Panc1 (cell line): ENCODE results near the gene DCUN1D3. TPM values are rescaled to one million over a fixed set of nuclear protein-coding genes. Genes with fewer than 3 reads are reported as not detected.

Source experiments
- ATAC-seq: fragments of 200-7000 bp; cut with Tn5 transposase; 2 replicates; pipeline ENCODE4 v1.9.1; 2020; ENCODE audit warnings: mild to moderate bottlenecking, moderate library complexity
- BruUV-seq: library from RNA; stranded (reverse); fragments of 400-500 nt; replicated peaks from 2 replicates; lab custom pipeline; 2021; lab: Mats Ljungman, UMichigan
- CTCF ChIA-PET: fragments of 300-600 bp; sonication (Branson Sonifier 250); formaldehyde crosslinking; loops from one replicate; lab custom pipeline; 2022; ENCODE audit warnings: antibody characterized with exemption; lab: Charles Lee
- POLR2A ChIA-PET: fragments of 300-600 bp; sonication (Branson Sonifier 250); formaldehyde crosslinking; loops from one replicate; lab custom pipeline; 2022; ENCODE audit warnings: antibody characterized with exemption; lab: Charles Lee
- DNase-seq: peaks from one replicate; pipeline ENCODE4 v3.0.0-alpha.2; 2010; ENCODE audit warnings: low read depth, low spot score
- H3K27ac ChIP-seq: 2 replicates; pipeline ENCODE4 v1.5.1; 2011; ENCODE audit warnings: mild to moderate bottlenecking, low read length, inconsistent platforms
- H3K27me3 ChIP-seq: fragments of 200-500 bp; sonication (Bioruptor generic); 2 replicates; pipeline ENCODE4 v1.6.0; 2014; ENCODE audit warnings: low read length, inconsistent platforms; ENCODE audit not compliant: control insufficient read depth, insufficient read depth
- H3K36me3 ChIP-seq: fragments of 200-500 bp; sonication (Bioruptor generic); 2 replicates; pipeline ENCODE4 v1.5.1; 2014; ENCODE audit warnings: inconsistent platforms, mild to moderate bottlenecking, low read length, moderate library complexity; ENCODE audit not compliant: control insufficient read depth, insufficient read depth
- H3K4me1 ChIP-seq: 2 replicates; pipeline ENCODE4 v1.5.1; 2011; ENCODE audit warnings: inconsistent platforms, mild to moderate bottlenecking, low read length, moderate library complexity; ENCODE audit not compliant: control insufficient read depth, insufficient read depth
- H3K4me3 ChIP-seq, 2 experiments: 2 replicates each; pipeline ENCODE4 v1.5.1; 2011 to 2012; ENCODE audit warnings: low read depth in 2 of 2, low read length in 2 of 2, mild to moderate bottlenecking in 2 of 2, inconsistent platforms in 1 of 2, moderate library complexity in 1 of 2
- H3K9me3 ChIP-seq: fragments of 200-500 bp; sonication (Bioruptor generic); 2 replicates; pipeline ENCODE4 v1.5.1; 2014; ENCODE audit warnings: low read depth, mild to moderate bottlenecking, inconsistent platforms, low read length, moderate library complexity; ENCODE audit not compliant: control insufficient read depth, insufficient read depth
- CTCF ChIP-seq: fragments of 450-650 bp; IDR thresholded peaks from 2 replicates; pipeline ENCODE4 v1.5.1; 2017; ENCODE audit warnings: mild to moderate bottlenecking
- POLR2AphosphoS5 ChIP-seq: IDR thresholded peaks from 2 replicates; pipeline ENCODE4 v1.6.1; 2012; ENCODE audit warnings: mild to moderate bottlenecking, low read depth, low read length, moderate library complexity
- REST ChIP-seq, 2 experiments: IDR thresholded peaks; 2 replicates each; pipeline ENCODE4 v1.6.1; 2011 to 2012; ENCODE audit warnings: low read depth in 2 of 2, control low read depth in 1 of 2, low read length in 1 of 2, mild to moderate bottlenecking in 1 of 2, moderate library complexity in 1 of 2; ENCODE audit not compliant: insufficient read depth in 1 of 2
- SIN3A ChIP-seq: IDR thresholded peaks from 2 replicates; pipeline ENCODE4 v1.6.1; 2012; ENCODE audit warnings: low read depth, mild to moderate bottlenecking, low read length, moderate library complexity, borderline replicate concordance; ENCODE audit not compliant: insufficient read depth
- TCF7L2 ChIP-seq: IDR thresholded peaks from 2 replicates; pipeline ENCODE4 v1.6.1; 2011; ENCODE audit warnings: mild to moderate bottlenecking, low read depth, low read length, inconsistent platforms
- in situ Hi-C: cut with HindIII; loops from 2 replicates; pipeline ENCODE4 v1.10.0; 2016; ENCODE audit warnings: low sequenced_read_pairs, low pct_unique_long_range_greater_than_20kb
- intact Hi-C: fragments of 100-400 bp; cut with micrococcal nuclease; formaldehyde crosslinking; loops from one replicate; pipeline ENCODE4 v1.10.0; 2022; ENCODE audit not compliant: unreplicated experiment
- total RNA-seq: library from RNA; stranded (reverse); gene quantifications from one replicate; pipeline ENCODE4 v1.2.1, GENCODE V29; 2021; ENCODE audit not compliant: unreplicated experiment

Gene DCUN1D3
- total RNA-seq, 1 experiment from 2014 or later: 23.5 TPM

DNA sequence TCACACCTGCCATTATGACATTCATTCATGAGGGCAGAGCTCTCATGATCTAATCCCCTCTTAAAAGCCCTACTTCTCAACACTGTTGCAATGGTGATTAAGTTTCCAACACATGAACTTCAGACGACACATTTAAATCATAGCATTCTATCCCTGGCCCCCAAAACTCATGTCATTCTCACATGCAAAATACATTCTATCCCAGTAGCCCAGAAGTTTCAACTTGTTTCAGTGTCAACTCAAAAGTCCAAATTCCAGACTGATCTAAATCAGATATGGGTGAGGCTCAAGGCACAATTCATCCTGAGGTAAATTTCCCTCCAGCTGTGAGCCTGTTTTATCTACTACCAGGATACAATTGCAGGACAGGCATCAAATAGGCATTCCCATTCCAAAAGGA lies 25.6 kb upstream of the DCUN1D3 start:
- ATAC-seq (no peak), DNase-seq (no peak)
- H3K36me3 ChIP-seq: no peaks in the 10 kb centered on the region
- TF ChIP-seq POLR2AphosphoS5 (no peak), REST (IDR thresholded peaks at IDR 0.05; ENCODE audit: insufficient read depth in 1 of 2, low read depth in 2 of 2, low read length in 1 of 2) (no peak), CTCF (no peak), SIN3A (no peak), TCF7L2 (no peak)
- no peak overlapping the region for H3K4me3 ChIP-seq
- intact Hi-C loops: no loop called here
- ChIA-PET CTCF (no interaction called here), POLR2A (no interaction called here)
- H3K27ac ChIP-seq: no peak overlapping the region
- H3K27me3 ChIP-seq: no peaks in the 10 kb centered on the region
- in situ Hi-C loops: no loop called here
- no TSS peak for BruUV-seq
- no peaks in the 10 kb centered on the region for H3K9me3 ChIP-seq
- H3K4me1 ChIP-seq: no peaks in the 10 kb centered on the region

DNA sequence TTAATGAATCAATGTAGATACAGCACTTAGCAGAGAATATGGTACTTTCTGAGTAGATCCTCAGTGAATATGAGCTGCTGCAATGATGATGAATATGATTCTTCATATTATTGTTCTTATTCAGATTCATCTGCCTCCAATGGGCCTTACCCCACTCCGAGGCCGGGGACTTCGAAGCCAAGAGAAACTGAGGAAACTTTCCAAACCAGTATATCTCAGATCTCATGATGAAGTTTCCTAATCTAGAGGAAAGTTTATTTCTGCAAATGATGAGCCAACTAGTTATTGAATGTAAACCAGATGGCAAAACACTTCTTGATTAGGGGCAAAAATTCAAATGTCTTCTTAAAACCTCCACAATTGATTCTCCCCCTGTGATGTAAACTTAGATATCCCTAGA lies 23.7 kb upstream of the DCUN1D3 start:
- H3K9me3 ChIP-seq: no peaks in the 10 kb centered on the region
- intact Hi-C loops: no loop called here
- DNase-seq (no peak), ATAC-seq (no peak)
- no peak overlapping the region for H3K27ac ChIP-seq
- H3K4me3 ChIP-seq: no peak overlapping the region
- ChIA-PET CTCF (no interaction called here), POLR2A (no interaction called here)
- in situ Hi-C loops: no loop called here
- no peaks in the 10 kb centered on the region for H3K4me1 ChIP-seq
- no TSS peak for BruUV-seq
- H3K36me3 ChIP-seq: no peaks in the 10 kb centered on the region
- no peaks in the 10 kb centered on the region for H3K27me3 ChIP-seq
- no peak for TF ChIP-seq CTCF
- TF ChIP-seq REST (IDR thresholded peaks at IDR 0.05; ENCODE audit: insufficient read depth in 1 of 2, low read depth in 2 of 2, low read length in 1 of 2): no peak
- no peak for TF ChIP-seq SIN3A
- no peak for TF ChIP-seq POLR2AphosphoS5
